ENCODE data around the gene FBXO45. TPM values are rescaled to one million over a fixed set of nuclear protein-coding genes. Genes with fewer than 3 reads are reported as not detected.
"Not testable (repeated sequence)": the region's sequence is repeated elsewhere in the genome, so short reads cannot be mapped to it uniquely, and the experiment has no call there.

FBXO45 gene
- polyA plus RNA-seq, 1 donor: 14.0 TPM

- DNase-seq: no peak
These were observed 11.2 kb upstream of the FBXO45 start for GRCh38 chr3:196557236-196557635.

DNA sequence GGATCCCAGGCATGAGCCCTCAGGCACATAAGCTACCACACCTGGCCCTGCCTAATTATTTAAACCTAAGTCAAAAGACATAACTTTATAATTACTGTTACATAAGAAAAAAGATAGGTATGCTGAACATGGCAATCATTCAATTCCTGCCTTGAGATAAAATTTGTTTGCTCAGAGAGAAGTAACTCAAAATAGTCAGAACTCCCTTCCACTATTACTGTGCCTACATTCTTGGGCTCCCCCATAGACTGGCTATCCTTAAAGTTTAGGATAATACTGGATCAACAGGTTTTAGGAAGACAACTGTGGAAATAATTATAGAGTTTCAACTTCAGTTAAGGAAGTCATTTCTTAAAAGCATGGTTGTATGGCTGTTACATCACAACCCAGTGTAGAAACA is 10.0 kb upstream of the FBXO45 start:
- DNase-seq: no peak

GRCh38 chr3:196559826-196560225 is 8.6 kb upstream of the FBXO45 start:
- no peak for DNase-seq

GRCh38 chr3:196563721-196564225 is 4.7 kb upstream of the FBXO45 start:
- no peak for DNase-seq

GRCh38 chr3:196569003-196569516 is 600 bp downstream of the FBXO45 start:
- DNase-seq: peak; percentile 8

DNA sequence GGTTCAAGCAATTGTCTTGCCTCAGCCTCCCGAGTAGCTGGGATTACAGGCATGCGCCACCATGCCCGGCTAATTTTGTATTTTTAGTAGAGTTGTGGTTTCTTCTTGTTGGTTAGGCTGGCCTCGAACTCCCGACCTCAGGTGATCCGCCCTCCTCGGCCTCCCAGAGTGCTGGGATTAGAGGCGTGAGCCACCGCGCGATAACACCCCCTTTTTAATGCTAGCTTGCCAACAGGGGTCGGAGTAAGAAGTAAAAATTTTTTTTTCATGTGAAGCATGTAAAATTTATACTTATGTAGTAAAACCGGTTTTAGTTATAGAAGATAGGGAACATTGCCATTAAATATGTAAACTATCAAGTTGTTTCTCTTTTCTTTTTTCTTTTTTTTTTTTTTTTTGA is 1.9 kb downstream of the FBXO45 start:
- not testable (repeated sequence) for DNase-seq

- DNase-seq: no peak
These were observed 3.9 kb downstream of the FBXO45 start for GRCh38 chr3:196572389-196572788.

GRCh38 chr3:196585044-196585757 is 16.7 kb downstream of the FBXO45 start:
- no peak for DNase-seq

GRCh38 chr3:196590279-196590678 is 21.8 kb downstream of the FBXO45 start:
- DNase-seq: no peak

GRCh38 chr3:196596355-196596754 is 27.9 kb downstream of the FBXO45 start:
- DNase-seq: no peak

- not testable (repeated sequence) for DNase-seq
These were observed 29.7 kb downstream of the FBXO45 start for GRCh38 chr3:196597971-196598733.

DNA sequence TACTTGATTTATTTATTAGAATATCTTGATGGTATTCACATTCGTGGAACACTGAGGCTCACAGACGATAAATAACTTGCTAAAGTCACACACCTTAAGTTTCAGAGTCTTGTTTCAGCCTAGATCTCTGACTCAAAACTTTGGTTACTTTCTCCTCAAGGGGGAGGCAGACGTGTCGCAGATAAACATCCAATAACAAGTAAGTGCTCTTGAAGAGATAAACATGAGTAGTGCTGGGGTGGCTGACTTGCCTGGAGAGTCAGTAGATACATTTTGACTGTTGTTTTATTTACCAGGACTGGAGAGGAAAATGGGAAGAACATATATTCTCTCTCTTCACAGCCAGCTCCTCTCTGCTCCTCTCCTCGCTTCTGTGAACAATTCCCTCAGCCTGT is 31.3 kb downstream of the FBXO45 start:
- DNase-seq: no peak

DNA sequence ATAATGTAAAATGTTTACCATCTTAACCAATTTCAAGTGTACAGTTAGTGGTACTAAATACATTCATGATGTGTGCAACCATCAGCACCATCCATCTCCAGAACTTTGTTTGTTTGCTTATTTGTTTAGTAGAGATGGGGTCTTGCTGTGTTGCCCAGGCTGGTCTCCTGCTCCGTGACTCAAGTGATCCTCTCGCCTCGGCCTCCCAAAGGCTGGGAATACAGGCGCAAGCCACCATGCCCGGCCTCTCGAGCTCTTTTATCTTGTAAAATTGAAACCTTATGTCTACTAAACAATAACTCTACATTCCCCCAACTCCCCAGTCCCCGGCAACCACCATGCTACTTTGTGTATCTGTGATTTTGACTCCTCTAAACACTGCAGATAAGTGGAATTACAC is 31.9 kb downstream of the FBXO45 start:
- DNase-seq: no peak

DNA sequence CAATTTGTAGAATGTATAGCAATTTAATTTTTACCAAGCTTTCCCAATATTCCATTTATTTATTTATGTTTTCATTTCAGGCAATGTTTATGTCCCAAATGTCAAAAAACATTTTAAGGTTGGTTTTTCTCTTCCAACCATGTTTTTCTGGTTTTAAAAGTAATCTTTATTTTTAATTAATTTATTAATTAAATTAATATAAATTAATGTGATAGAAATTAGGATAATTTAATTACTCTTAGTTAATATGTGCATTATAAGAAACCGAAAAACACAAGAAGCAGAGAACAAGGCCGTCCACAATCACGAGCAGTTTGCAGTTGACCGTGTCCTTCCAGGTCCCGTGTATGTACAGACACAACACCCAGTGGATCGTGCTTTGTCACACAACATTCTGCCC is 34.2 kb downstream of the FBXO45 start:
- DNase-seq: no peak

DNA sequence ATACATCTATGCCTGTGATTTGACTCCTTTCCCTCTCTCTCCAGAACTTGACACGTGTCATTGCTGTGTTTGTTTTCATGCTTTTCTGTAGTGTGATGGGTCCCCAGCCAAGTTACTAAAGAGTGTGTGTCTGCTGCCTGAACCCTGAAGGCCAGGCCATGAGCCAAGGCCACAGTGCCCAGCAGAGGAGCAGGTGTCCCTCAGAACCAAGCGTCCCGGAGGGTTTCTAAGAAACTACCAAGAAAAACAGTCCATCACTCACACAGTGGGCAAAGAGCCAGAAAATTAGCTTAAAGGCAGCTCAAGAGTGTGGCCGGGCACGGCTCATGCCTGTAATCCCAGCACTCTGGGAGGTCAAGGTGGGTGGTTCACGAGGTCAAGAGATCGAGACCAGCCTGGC is 35.2 kb downstream of the FBXO45 start:
- DNase-seq: no peak

- no peak for DNase-seq
These were observed 36.1 kb downstream of the FBXO45 start for GRCh38 chr3:196604548-196604947.

GRCh38 chr3:196608693-196609092 is 40.2 kb downstream of the FBXO45 start:
- DNase-seq: no peak

DNA sequence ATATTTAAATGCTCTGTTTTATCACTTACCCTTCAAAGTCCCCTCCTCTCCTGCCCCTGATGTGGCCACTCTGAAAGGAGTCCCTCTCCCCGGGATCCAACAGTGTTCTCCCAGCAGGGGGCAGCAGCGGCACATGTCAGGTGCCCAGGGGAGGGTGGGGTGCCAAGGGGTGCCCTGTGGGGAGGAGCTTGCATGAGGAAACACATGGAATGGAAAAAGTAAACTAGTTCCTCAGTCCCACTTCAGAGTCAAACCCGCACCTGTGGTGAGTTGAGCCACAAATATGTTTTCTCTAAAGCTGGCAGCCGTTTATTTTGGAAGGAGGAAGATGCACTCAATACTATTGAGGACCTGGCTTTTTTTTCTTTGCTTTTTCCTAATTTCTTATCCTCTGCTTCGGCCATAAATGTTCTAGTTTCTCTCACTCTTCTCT is 40.9 kb downstream of the FBXO45 start:
- peak; percentile 68 for DNase-seq

DNA sequence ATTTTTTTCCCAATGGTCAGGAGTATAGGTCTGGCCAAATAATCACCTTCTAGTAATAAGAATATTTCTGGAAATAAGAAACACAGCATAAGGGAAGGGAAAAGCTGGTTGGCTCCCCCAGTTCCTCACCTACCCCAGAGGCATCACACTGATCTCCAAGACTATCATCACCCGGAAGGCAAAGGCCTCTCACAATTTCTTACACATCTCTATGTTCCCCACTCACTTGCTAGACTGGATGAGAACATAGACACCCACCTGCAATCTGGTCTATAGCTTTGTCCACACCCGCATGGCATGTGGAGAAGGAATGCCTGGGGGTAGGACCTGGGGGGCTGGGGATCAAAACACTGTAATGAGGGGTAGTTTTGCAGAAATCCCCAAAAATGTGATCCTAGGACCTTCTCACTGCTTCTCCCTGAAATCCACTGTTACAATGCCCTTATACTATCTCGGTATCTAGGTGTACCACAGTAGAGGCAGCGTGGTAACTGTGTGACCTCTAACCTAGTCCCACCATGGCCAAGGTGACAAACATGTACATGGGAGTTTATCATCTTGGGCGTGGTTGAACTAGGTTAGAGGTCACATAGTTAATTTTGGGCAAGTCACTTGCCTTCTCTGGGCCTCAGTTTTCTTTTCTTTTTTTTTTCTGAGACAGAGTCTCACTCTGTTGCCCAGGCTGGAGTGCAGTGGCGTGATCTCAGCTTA is 41.5 kb downstream of the FBXO45 start:
- DNase-seq: no peak

- no peak for DNase-seq
These were observed 43.5 kb downstream of the FBXO45 start for GRCh38 chr3:196611761-196612483.

GRCh38 chr3:196615234-196615633 is 46.8 kb downstream of the FBXO45 start:
- DNase-seq: not testable (repeated sequence)

GRCh38 chr3:196617256-196617655 is 48.8 kb downstream of the FBXO45 start:
- no peak for DNase-seq
